C1 segment of cervical spinal cord (tissue), 14 donors: Measurements from ENCODE around the gene FREM2.

ENCODE experiments used
- DNase-seq, 14 donors: peaks; one replicate each; lab custom pipeline; 2025; lab: John Stamatoyannopoulos, UW

FREM2 gene, protein sequence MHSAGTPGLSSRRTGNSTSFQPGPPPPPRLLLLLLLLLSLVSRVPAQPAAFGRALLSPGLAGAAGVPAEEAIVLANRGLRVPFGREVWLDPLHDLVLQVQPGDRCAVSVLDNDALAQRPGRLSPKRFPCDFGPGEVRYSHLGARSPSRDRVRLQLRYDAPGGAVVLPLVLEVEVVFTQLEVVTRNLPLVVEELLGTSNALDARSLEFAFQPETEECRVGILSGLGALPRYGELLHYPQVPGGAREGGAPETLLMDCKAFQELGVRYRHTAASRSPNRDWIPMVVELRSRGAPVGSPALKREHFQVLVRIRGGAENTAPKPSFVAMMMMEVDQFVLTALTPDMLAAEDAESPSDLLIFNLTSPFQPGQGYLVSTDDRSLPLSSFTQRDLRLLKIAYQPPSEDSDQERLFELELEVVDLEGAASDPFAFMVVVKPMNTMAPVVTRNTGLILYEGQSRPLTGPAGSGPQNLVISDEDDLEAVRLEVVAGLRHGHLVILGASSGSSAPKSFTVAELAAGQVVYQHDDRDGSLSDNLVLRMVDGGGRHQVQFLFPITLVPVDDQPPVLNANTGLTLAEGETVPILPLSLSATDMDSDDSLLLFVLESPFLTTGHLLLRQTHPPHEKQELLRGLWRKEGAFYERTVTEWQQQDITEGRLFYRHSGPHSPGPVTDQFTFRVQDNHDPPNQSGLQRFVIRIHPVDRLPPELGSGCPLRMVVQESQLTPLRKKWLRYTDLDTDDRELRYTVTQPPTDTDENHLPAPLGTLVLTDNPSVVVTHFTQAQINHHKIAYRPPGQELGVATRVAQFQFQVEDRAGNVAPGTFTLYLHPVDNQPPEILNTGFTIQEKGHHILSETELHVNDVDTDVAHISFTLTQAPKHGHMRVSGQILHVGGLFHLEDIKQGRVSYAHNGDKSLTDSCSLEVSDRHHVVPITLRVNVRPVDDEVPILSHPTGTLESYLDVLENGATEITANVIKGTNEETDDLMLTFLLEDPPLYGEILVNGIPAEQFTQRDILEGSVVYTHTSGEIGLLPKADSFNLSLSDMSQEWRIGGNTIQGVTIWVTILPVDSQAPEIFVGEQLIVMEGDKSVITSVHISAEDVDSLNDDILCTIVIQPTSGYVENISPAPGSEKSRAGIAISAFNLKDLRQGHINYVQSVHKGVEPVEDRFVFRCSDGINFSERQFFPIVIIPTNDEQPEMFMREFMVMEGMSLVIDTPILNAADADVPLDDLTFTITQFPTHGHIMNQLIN (N-terminal part only)

DNA sequence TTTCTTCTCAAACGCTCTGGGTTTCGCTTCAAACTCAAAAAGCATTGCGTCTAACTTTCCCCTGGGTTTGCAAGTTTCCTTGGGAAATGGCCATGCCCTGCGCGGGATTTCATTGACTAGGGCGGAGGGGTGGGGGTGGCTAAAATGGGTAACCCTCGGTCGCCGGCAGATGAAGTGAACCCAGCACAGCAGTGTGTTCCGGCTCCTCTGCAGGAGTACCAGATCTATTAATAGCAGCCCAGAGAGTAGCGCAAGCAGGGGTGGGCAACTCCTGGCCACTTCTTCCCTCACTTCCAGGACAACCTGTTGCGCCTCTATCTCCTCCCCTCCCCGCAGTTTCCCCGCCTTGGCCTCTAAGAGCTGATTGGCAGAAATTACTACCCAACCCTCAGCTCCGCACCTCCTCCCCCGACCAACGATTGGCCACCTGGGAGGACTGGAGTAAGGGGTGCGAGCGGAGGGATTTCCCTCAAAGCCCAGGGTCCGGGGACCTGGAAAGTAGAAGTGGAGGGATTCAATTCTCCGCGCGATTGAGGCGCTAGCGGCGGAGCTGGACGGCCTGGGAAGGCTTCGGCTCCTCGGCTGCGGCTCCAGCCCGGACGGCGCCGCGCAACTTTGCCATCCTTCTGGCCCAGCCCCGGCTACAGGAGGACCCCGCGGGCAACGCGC, at the start of gene FREM2:
FREM2 (plus strand) TSS at position 501 of the 669 bp plus-strand sequence. CDS start 268 bp downstream, outside the sequence.
- DNase-seq: peak in 5 of 14 donors; percentile 4 to 45 (median 21)

DNA sequence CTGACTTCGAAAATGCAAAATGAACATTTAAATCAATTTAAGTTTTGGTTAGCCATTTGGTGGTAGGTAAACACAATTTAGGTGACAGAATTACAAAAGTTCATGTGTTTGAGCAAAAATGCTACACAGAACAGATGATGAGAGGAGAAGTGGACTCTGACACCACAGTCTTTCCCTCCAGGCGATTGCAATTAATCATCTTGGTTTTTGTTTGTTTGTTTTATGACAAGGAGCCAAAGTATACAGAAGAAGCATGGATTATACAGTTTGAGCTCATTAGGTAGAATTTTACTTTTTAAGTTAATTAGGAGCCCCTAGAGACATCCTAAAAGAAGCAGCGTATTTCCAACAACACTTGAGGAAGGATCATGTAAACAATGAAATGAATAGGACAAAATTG, 49.3 kb upstream of the FREM2 start:
- no peak for DNase-seq

DNA sequence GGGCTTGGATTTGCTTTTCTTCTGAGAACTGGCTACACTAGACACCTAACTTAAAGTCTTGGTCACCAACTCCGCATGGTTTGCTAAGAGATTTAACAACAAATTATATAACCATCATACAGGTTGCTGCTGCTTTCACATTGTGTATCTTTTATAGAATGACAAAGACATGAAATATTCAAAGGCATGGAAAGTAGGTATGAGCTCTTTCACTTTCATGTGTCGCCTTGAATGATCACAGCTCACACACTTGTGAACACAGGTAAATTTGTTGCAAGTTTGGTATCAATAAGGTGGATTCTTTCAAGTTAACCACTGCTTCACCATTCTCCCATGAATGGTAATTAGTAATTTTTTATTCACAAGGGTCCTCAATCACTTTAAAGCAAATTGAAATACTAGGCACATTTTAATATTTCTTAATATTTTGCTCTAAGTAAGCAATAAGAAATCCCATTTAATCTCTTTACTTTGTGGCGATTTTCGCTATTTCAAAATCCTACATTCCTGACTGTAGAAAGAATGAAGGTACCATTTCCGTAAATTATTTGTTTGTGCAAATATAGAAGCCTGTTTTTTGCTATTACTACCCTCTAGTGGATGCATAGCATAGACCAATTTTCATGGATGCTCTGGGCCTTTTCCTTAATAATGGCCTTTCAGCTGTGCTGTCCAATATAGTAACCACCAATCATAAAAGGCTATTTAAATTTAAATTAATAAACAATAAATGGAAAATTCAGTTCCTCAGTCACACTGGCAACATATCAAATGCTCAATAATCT, 45.5 kb upstream of the FREM2 start:
- no peak for DNase-seq

DNA sequence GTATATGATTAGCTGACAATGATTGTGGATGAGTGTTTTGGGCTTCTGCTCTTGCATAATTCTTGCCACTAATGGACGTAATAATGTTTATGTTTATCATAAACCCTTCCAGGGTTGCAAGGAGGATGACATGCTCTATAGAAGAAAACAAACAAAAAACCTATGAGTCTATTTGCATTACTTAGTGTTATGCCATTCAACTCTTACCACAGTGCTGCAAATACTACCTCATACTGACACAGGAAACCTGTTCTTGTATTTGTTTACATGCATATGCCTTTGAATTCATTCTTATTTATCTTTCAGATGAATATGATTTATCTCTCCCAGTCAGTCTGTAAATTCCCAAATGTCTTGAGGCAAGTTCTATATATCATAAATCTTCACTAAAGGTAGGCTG, 39.6 kb upstream of the FREM2 start:
- DNase-seq: no peak

DNA sequence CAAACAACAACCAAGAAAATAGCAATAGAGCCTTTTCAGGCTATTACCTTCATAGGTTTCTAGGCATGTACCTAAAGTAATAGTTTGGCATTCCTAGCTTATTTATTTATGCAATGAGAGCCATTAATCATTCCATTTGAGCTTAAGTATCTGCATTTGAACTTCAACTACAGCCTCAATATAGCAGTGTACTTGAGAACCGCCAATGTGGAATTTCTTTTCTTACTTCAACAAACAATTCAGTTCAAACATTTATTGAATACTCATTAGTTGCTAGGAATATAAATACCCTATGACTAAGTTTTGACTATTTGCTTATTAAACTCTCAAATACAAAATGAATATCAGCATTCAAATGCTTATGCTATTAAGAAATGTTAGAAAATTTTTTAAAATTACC, 38.0 kb upstream of the FREM2 start:
- no peak for DNase-seq

DNA sequence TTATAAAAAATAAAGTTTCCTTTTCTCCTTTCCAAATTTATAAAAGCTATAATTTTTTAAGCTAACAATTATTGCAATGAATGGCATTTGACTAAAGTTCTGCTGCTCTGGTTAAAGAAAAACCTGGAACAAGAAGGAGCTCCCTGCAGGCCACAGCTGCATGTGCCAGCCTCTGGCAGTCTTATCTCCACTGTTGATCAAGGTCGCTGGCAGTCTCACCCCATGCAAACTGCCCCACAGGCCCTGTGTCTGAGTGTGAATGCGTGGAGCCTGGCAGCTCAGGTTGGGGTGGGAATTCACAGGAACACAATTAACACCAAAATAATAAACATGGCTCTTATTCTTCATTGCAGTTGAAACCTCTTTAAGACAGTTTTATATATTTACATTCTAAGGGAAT, 30.2 kb upstream of the FREM2 start:
- DNase-seq: no peak

DNA sequence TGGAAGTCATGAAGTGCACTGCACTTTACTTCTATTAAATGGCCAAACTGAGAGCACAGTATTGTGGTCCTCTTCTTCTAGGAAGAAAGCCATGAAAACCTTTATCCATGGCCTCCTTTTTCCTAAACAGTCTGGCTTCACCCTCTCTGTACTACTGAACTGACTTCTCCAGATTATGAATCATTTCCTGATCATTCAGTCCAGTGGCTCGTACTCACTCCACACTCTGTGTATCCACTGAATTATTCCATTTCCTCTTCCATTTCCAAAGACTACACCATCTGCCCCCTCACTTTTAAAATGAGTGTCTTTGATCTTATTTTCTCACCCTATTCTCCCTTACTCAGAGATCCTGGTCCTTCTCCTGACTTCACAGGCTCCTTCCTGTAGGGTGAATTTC, 29.7 kb upstream of the FREM2 start:
- DNase-seq: no peak

DNA sequence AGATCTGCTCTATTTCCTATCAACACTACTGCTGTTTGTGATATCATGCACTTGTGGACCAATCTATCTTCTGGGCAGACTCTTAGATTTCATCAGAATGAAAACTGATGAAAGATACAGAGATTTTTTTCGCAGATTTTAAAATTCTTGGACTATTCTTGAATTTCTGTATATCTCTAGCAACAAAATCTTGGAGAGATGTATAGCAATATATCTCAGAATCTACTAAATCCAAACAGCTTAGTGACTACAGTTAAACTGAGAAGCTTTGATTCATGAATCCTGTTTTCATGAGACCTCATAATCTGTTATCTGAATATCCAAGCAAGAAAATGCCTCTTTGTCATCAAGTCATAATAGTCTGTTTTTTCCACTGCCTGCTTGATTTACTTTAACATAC, 28.0 kb upstream of the FREM2 start:
- no peak for DNase-seq

DNA sequence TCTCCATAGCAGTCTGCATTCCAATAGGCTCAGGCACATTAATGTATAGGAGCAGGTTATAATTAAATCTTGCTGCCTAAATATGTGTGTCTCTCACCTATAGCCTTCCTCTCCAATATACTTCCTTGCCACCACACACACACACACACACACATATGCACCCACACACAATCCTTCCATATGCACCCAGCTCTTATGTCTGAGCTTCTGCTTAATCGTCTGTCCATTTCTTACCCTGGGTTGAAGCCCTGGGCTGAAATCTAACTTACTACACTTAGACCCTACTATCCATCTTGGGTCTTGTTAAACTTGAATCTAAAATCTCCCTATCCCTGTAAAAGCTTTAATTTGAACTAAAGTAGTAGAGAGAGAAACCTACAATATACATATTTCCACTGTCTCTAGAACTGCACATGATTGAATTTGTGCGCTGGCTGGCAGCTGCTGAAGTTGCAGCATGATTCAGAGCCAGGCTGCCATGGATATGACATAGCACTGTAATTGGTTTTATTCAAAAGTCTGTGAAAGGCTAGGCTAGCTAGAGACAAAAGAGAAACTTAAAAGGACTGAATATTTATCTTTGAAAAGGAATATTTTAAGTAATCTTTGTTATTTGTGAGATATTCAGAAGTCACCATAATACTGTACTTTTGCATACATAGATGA, 25.7 kb upstream of the FREM2 start:
- no peak for DNase-seq

DNA sequence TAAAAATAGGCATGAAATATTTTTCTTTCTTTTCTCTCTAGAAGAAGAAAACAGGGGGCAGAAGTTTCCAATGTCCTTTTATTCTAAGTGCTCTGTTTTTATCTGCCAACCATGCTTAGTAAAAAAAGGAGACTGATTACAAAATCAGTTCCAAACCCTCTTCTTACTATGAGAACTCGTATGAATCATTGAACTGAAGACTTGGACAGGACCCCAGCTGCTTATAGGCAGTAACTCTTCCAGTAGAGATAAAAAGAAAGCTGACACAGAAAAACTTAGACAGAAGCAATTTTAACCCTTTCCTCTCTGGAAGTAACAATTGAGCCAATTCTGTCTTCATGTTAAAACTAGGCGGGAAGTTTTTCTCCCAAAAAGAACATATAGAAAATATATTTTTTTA, 24.5 kb upstream of the FREM2 start:
- DNase-seq: no peak

DNA sequence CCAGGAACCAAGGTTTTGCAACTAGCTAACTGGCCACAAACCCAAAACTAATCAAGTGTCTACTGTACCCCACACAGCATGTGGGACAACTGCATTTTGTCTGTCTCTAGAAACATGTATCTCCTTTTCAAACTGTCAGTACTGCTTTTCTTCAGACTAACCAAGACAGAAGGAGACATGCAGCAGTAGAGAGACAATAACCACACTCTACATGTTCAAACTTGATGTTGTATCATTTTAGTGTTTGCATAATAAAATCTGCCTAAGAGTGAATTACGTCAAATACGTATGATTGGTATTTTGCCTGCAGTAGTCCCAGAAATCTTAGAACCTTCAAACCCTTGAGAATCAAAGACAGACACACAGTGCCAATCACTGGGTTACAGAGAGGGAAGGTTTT, 22.0 kb upstream of the FREM2 start:
- no peak for DNase-seq

DNA sequence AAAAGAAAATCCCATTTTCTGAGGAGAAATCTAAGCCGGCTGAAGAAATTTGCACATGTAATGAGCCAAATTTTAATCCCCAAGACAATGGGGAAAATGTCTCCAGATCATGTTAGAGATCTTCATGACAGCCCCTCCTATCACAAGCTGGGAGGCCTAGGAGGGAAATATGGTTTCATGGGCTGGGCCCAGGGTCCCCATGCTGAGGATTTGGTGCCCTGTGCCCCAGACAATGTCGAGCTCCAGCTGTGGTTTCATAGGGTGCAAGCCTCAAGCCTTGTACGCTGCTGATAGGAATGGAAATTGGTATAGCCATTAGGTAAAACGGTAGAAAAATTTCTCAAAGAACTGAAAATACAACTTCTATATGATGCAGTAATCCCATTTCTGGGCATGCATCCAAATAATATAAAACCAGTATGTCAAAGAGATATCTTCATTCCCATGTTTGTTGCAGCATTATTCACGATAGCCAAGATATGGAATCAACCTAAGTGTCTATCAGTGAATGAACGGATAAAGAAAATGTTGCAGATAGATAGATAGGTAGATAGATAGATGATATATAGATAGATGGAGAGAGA, 19.3 kb upstream of the FREM2 start:
- no peak for DNase-seq

DNA sequence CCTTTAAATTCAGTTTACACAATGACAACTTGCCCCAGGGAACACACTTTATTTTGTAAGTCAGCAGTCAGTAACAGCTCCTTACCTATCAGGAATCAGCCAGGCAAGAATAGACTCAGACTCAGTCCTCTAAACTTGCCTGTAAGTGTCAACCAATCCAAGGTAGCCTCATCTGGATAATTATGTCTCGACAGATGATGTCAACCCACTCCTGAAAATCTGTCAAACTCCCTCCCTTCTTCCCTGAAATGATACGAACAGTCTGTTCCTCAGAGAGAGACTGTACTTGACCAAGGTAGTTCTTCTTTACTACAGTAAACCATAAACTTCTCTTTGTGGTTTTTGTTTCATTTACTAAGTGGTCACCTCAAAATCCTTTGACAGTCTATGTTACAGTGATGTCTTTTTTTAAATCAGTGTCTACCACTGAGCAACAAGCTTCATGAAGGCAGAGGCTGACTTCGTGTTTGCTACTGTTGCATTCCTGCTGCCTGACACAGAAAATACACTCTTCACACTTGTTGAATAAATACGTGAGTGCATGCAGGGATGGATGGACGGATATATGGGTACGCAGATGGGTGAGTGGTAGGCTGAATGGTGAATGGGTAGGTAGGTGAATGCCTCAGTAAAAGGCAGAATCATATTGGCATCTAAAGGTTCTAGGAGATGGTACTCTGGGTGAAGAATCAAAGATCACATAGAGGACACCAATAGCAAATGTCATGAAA, 17.5 kb upstream of the FREM2 start:
- DNase-seq: no peak

DNA sequence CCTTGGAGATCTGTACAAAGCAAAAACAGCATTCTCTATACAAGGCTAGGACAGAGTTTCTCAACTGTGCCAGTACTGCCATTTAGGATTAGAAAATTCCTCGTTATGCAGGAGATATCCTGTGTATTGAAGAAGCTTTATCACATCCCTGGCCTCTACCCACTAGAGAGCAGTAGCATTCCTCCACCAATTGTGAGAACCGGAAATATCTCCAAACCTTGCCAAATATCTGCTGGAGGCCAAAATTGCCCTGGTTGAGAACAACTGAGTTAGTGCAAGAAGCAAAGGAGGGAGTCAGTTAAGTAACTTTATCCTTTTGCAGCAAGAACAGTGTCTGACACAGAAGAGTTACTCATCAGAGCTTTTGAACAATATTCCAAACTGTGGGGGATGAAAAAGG, 16.2 kb upstream of the FREM2 start:
- no peak for DNase-seq

DNA sequence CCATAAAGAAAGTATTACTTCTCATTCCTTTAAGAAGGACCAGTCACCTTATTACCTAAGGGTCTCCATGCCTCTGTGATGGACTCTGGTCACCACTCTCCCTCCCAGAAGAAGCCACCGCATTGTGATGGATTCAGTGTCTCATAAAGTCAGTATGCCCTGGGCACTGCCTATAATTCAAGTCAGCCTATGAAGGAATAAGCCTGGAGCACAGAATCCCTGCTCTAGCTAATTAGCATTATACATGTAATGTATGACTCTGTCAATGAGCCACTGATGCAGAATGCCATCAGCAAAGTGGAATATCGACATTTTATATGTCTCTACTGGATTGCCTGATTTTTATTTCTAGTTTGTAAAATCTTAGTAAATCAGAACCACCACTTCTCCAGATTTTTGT, 14.9 kb upstream of the FREM2 start:
- DNase-seq: no peak

DNA sequence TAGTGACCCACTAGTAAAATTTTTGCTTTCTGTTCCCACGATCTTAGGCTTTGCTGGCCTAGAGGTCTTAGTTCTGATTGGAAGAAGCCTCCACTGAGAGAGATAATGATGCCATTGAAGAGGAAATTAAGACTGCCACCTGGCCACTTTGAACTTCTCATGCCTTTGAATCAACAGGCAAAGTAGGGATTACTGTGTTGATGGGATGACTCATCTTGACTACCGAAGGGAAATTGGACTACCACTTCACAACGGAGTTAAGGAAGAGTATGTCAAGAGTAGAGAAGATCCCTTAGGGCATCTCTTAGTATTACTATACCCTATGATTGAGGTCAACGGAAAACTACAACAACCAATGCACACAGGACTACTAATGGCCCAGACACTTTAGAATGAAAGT, 12.7 kb upstream of the FREM2 start:
- no peak for DNase-seq

DNA sequence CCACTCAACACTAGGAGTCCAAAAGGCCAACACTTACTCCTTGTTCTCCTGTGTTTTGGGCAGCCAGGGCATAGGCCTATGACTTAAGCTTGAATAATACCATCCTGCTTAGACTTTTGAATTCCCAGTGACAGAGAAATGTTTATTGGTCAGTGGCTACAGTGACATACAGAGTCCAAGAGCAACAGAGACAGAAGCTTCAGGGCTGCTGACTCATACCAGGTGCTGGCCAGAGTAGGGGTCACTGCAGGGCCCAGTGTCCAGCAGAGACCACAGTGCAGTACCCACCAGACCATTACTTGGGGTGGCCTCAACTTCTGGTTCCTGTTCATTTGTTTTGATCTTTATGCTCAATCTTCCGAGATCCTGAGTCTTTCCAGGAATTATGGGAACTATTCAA, 6.0 kb upstream of the FREM2 start:
- no peak for DNase-seq

DNA sequence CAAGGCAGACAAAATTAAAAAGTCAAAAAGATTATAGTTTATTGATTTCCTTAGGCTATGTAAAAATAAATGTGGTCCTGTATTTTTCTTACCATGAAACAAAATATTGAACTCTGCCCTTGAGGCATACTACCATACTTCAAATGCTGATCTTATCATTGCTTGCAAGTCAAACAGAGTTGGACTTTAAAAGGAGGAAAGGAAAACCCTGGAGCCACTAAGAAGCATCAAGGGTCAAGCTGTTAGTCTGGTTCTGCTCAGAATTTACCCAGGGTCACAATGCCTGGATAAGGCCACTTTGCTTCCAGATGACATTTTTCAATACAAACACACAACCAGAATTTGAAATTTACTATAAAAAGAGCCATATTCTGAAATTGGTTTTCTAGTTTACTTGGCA, 2.2 kb upstream of the FREM2 start:
- DNase-seq: no peak

DNA sequence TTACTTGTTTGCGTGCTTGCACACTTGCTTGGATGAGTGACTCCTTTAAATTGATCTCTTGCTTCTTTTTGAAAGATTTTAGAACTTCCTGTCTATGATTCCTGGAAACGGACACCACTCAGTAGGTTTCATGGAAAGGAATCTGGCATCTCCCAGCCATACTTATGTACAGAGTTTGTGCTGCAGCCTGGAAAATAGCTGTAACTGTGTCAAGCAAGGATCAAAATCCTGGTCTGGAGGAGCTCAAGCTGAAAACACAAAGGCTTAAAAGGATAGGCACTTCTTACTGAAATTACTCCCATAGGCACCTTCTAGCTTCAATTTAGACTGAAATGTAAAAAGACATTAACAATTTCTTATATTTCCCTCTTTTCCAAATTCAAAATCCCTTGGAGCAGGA, 1.4 kb upstream of the FREM2 start:
- no peak for DNase-seq
